ENCODE results near the gene KIRREL3. TPM values are rescaled to one million over a fixed set of nuclear protein-coding genes. Genes with fewer than 3 reads are reported as not detected.
A peak's percentile ranks its signal among the peaks of the same experiment; 100 is the strongest.
"Not testable (repeated sequence)": the region's sequence is repeated elsewhere in the genome, so short reads cannot be mapped to it uniquely, and the experiment has no call there.

KIRREL3 gene
- total RNA-seq, 1 experiment from 2014 or later: 0.44 TPM

GRCh38 chr11:126390272-126390867 is 610.2 kb downstream of the KIRREL3 start:
- H3K27me3 ChIP-seq (ENCODE audit: low read length): no peaks in the 10 kb centered on the region
- TF ChIP-seq EZH2phosphoT487 (IDR thresholded peaks at IDR 0.05; ENCODE audit: borderline replicate concordance, low read length) (no peak), CTCF (conservative IDR thresholded peaks at IDR 0.05; ENCODE audit: low read depth, low read length) (no peak), EZH2 (IDR thresholded peaks at IDR 0.05; ENCODE audit: low read length, unreplicated experiment) (no peak)
- intact Hi-C loops (cut with micrococcal nuclease): no loop called here
- no peaks in the 10 kb centered on the region for H3K9me3 ChIP-seq (ENCODE audit: low read length)
- H3K4me2 ChIP-seq (ENCODE audit: low read length): no peak overlapping the region
- H3K36me3 ChIP-seq (ENCODE audit: low read depth, low read length): no peaks in the 10 kb centered on the region
- ATAC-seq (no peak), DNase-seq (no peak)
- no peak overlapping the region for H3K4me3 ChIP-seq (ENCODE audit: low read length)
- ChIA-PET POLR2A (ENCODE audit: unreplicated experiment) (no interaction called here), CTCF (no interaction called here)
- peaks cover 40% of the 10 kb centered on the region for H3K4me1 ChIP-seq (ENCODE audit: insufficient read depth, low read length)
- H3K9me2 ChIP-seq (replicated peaks; ENCODE audit: low read length): no peaks in the 10 kb centered on the region
- no peak overlapping the region for H2AFZ ChIP-seq (ENCODE audit: low read length)
- H3K9ac ChIP-seq (ENCODE audit: low read length): no peak overlapping the region
- H3F3A ChIP-seq (ENCODE audit: low read length, unreplicated experiment): no peaks in the 10 kb centered on the region
- no peak overlapping the region for H3K27ac ChIP-seq (ENCODE audit: low read length)
- no peaks in the 10 kb centered on the region for H4K20me1 ChIP-seq (ENCODE audit: low read length)
- BruUV-seq (replicated peaks): no TSS peak
- peaks cover 89% of the 10 kb centered on the region for H3K79me2 ChIP-seq (ENCODE audit: low read length)

GRCh38 chr11:126387857-126388256 is 612.7 kb downstream of the KIRREL3 start:
- H4K20me1 ChIP-seq (ENCODE audit: low read length): no peaks in the 10 kb centered on the region
- CTCF ChIA-PET: no interaction called here
- H3K4me2 ChIP-seq (ENCODE audit: low read length): no peak overlapping the region
- H3K79me2 ChIP-seq (ENCODE audit: low read length): peaks cover 90% of the 10 kb centered on the region
- no peak overlapping the region for H3K9ac ChIP-seq (ENCODE audit: low read length)
- no peaks in the 10 kb centered on the region for H3K36me3 ChIP-seq (ENCODE audit: low read depth, low read length)
- ATAC-seq (no peak), DNase-seq (no peak)
- H3K9me3 ChIP-seq (ENCODE audit: low read length): no peaks in the 10 kb centered on the region
- BruUV-seq (replicated peaks): no TSS peak
- no peaks in the 10 kb centered on the region for H3F3A ChIP-seq (ENCODE audit: low read length, unreplicated experiment)
- H3K27me3 ChIP-seq (ENCODE audit: low read length): no peaks in the 10 kb centered on the region
- no peaks in the 10 kb centered on the region for H3K9me2 ChIP-seq (replicated peaks; ENCODE audit: low read length)
- no peak overlapping the region for H2AFZ ChIP-seq (ENCODE audit: low read length)
- H3K4me3 ChIP-seq (ENCODE audit: low read length): no peak overlapping the region
- intact Hi-C loops (cut with micrococcal nuclease): loop anchor here (1.0 to 5.0 kb wide), 2 partner anchors 15 to 36 kb away; no protein-coding TSS in a partner anchor
- POLR2A ChIA-PET (ENCODE audit: unreplicated experiment): no interaction called here
- H3K27ac ChIP-seq (ENCODE audit: low read length): no peak overlapping the region
- peaks cover 51% of the 10 kb centered on the region for H3K4me1 ChIP-seq (ENCODE audit: insufficient read depth, low read length)
- TF ChIP-seq EZH2 (IDR thresholded peaks at IDR 0.05; ENCODE audit: low read length, unreplicated experiment) (no peak), EZH2phosphoT487 (IDR thresholded peaks at IDR 0.05; ENCODE audit: borderline replicate concordance, low read length) (no peak), CTCF (conservative IDR thresholded peaks at IDR 0.05; ENCODE audit: low read depth, low read length) (no peak)

GRCh38 chr11:126386729-126387071 is 613.9 kb downstream of the KIRREL3 start:
- not testable (repeated sequence) for H3K36me3 ChIP-seq (ENCODE audit: low read depth, low read length); H3K9me2 ChIP-seq (replicated peaks; ENCODE audit: low read length); BruUV-seq (replicated peaks); H3K9me3 ChIP-seq (ENCODE audit: low read length); H3K4me3 ChIP-seq (ENCODE audit: low read length); H4K20me1 ChIP-seq (ENCODE audit: low read length); H3F3A ChIP-seq (ENCODE audit: low read length, unreplicated experiment); H2AFZ ChIP-seq (ENCODE audit: low read length); ATAC-seq; H3K27me3 ChIP-seq (ENCODE audit: low read length)
- CTCF ChIA-PET: interaction anchor here (0.7 kb wide), 1 partner anchor 17 kb away, joined by 3 read pairs; no protein-coding TSS in a partner anchor
- Histone ChIP-seq H3K9ac (ENCODE audit: low read length) (peak overlapping the region; percentile 37), H3K79me2 (ENCODE audit: low read length) (peaks cover 78% of the 10 kb centered on the region), H3K4me1 (ENCODE audit: insufficient read depth, low read length) (peaks cover 56% of the 10 kb centered on the region), H3K27ac (ENCODE audit: low read length) (peak overlapping the region; percentile 87), H3K4me2 (ENCODE audit: low read length) (peak overlapping the region; percentile 57)
- peak; percentile 85 for DNase-seq
- POLR2A ChIA-PET (ENCODE audit: unreplicated experiment): interaction anchor here (0.6 kb wide), 1 partner anchor 45 kb away, joined by 6 read pairs; no protein-coding TSS in a partner anchor
- intact Hi-C loops (cut with micrococcal nuclease): loop anchor here (1.0 to 5.0 kb wide), 2 partner anchors 17 to 34 kb away; no protein-coding TSS in a partner anchor

All from PC-3 (cell line).